ENCODE data around the gene FRAS1.

DNA sequence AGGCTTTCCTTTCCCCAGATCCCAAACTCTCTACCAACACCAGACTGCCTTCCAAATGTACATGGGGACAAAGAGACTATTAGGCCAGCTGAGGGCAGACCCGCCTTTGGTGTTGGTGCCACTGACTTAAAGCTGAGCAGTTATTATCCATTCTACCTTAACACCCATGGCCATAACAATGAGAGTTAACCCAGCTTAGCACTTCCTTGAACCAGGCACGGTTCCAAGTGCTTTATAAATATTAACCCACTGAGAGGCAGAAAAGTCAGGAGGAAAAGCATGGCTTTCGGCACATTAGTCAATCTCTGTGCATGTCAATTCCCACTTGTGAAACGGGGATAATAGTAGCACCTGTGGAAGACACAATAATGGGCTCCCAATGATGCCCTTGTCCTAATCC, 251.4 kb downstream of the FRAS1 start:
- TF ChIP-seq CTCF (IDR thresholded peaks at IDR 0.05) (no peak), POLR2A (IDR thresholded peaks at IDR 0.05) (no peak)
